Measurements from ENCODE around the gene KIRREL3. TPM values are rescaled to one million over a fixed set of nuclear protein-coding genes. Genes with fewer than 3 reads are reported as not detected.
"Not testable (repeated sequence)": the region's sequence is repeated elsewhere in the genome, so short reads cannot be mapped to it uniquely, and the experiment has no call there.

KIRREL3 gene
- total RNA-seq, 1 donor from 2014 or later, result not detected

- H3K9me3 Mint-ChIP-seq; H3K4me1 Mint-ChIP-seq; intact Hi-C loops (cut with micrococcal nuclease); H3K36me3 Mint-ChIP-seq (ENCODE audit: low read depth); H3K27ac Mint-ChIP-seq; H3K27me3 Mint-ChIP-seq; DNase-seq; H3K4me3 Mint-ChIP-seq: not testable (repeated sequence)
Observed at GRCh38 chr11:126374562-126375300, 625.8 kb downstream of the KIRREL3 start.

DNA sequence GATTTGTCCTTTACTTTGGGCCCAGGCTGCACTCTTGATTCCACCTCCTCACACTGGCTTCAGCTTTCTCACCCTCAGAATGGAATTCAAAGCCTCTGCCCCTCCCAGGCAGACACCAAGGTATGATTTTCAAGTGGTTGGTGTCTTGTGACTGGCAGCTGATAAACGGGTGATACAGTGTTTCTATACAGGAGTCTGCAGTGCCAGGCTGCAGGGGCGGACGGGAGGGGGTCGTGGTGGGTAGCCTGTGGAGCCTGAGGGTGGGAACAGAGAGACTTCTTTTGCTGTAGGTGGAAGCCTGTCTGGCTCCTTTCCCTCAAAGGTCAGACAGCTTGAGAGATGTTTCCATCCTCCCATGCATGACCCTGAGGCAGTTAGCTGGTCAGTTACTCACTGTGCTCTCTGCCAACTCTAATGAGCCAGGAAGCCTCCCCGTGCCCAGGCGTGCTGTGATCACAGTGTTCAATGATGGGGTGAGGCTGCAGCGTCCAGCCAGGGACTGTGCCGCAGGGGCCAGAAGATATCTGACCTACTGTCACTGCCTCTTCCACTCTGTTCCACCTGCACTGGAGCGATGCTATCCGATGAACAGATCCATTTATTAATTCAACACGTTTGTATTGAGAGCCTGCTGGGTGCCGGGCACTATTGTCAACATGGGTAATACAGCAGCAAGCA, 627.0 kb downstream of the KIRREL3 start:
- DNase-seq; H3K4me1 Mint-ChIP-seq; H3K27me3 Mint-ChIP-seq; intact Hi-C loops (cut with micrococcal nuclease); H3K4me3 Mint-ChIP-seq; H3K36me3 Mint-ChIP-seq (ENCODE audit: low read depth); H3K9me3 Mint-ChIP-seq; H3K27ac Mint-ChIP-seq: not testable (repeated sequence)

All from activated CD4-positive, alpha-beta T cell treated with anti-CD3 and anti-CD28 coated beads, Interleukin-2, amount 10 ng/mL, durations not matched to agents 24 days and 14 days (primary cell).